ENCODE data around the gene ATG7.
A peak's percentile ranks its signal among the peaks of the same experiment; 100 is the strongest.
"Not testable (repeated sequence)": the region's sequence is repeated elsewhere in the genome, so short reads cannot be mapped to it uniquely, and the experiment has no call there.

The ATG7 gene

GRCh38 chr3:11431319-11431718, 159.1 kb downstream of the ATG7 start:
- Histone ChIP-seq H3K27me3 (ENCODE audit: low read depth) (no peaks in the 10 kb centered on the region), H3K9me3 (no peaks in the 10 kb centered on the region), H3K4me1 (peaks cover 16% of the 10 kb centered on the region), H3K4me3 (no peak overlapping the region), H3K36me3 (replicated peaks) (no peaks in the 10 kb centered on the region)
- in situ Hi-C loops (cut with MboI; ENCODE audit: low sequenced_read_pairs): no loop called here
- DNase-seq (ENCODE audit: low spot score in 2 of 2): peak; percentile 43 to 77

GRCh38 chr3:11434017-11434526, 161.9 kb downstream of the ATG7 start:
- Histone ChIP-seq H3K27me3 (ENCODE audit: low read depth) (no peaks in the 10 kb centered on the region), H3K9me3 (no peaks in the 10 kb centered on the region), H3K36me3 (replicated peaks) (no peaks in the 10 kb centered on the region), H3K4me3 (no peak overlapping the region), H3K4me1 (peaks cover 16% of the 10 kb centered on the region)
- DNase-seq (ENCODE audit: low spot score in 2 of 2): no peak
- in situ Hi-C loops (cut with MboI; ENCODE audit: low sequenced_read_pairs): no loop called here

GRCh38 chr3:11434563-11435096, 162.4 kb downstream of the ATG7 start:
- Histone ChIP-seq H3K4me3 (no peak overlapping the region), H3K36me3 (replicated peaks) (no peaks in the 10 kb centered on the region), H3K27me3 (ENCODE audit: low read depth) (no peaks in the 10 kb centered on the region), H3K4me1 (peaks cover 16% of the 10 kb centered on the region), H3K9me3 (no peaks in the 10 kb centered on the region)
- DNase-seq (ENCODE audit: low spot score in 2 of 2): no peak
- in situ Hi-C loops (cut with MboI; ENCODE audit: low sequenced_read_pairs): no loop called here

- no peak for DNase-seq (ENCODE audit: low spot score in 2 of 2)
- peaks cover 16% of the 10 kb centered on the region for H3K4me1 ChIP-seq
- H3K4me3 ChIP-seq: no peak overlapping the region
- H3K27me3 ChIP-seq (ENCODE audit: low read depth): no peaks in the 10 kb centered on the region
- H3K9me3 ChIP-seq: no peaks in the 10 kb centered on the region
- no peaks in the 10 kb centered on the region for H3K36me3 ChIP-seq (replicated peaks)
- in situ Hi-C loops (cut with MboI; ENCODE audit: low sequenced_read_pairs): no loop called here
These were observed 163.4 kb downstream of the ATG7 start for GRCh38 chr3:11435440-11436165.

GRCh38 chr3:11436775-11437174, 164.6 kb downstream of the ATG7 start:
- Histone ChIP-seq H3K27me3 (ENCODE audit: low read depth) (no peaks in the 10 kb centered on the region), H3K4me3 (no peak overlapping the region), H3K9me3 (no peaks in the 10 kb centered on the region), H3K4me1 (peaks cover 10% of the 10 kb centered on the region), H3K36me3 (replicated peaks) (no peaks in the 10 kb centered on the region)
- DNase-seq (ENCODE audit: low spot score in 2 of 2): no peak
- in situ Hi-C loops (cut with MboI; ENCODE audit: low sequenced_read_pairs): no loop called here

GRCh38 chr3:11437506-11437905, 165.3 kb downstream of the ATG7 start:
- H3K4me1 ChIP-seq: peaks cover 3% of the 10 kb centered on the region; the same call in 1 of the 2 replicates
- H3K36me3 ChIP-seq (replicated peaks): no peaks in the 10 kb centered on the region
- in situ Hi-C loops (cut with MboI; ENCODE audit: low sequenced_read_pairs): no loop called here
- DNase-seq (ENCODE audit: low spot score in 2 of 2): no peak
- H3K9me3 ChIP-seq: no peaks in the 10 kb centered on the region
- no peaks in the 10 kb centered on the region for H3K27me3 ChIP-seq (ENCODE audit: low read depth)
- no peak overlapping the region for H3K4me3 ChIP-seq

- in situ Hi-C loops (cut with MboI; ENCODE audit: low sequenced_read_pairs): no loop called here
- H3K4me3 ChIP-seq: no peak overlapping the region
- H3K9me3 ChIP-seq: no peaks in the 10 kb centered on the region
- H3K4me1 ChIP-seq: no peaks in the 10 kb centered on the region
- no peaks in the 10 kb centered on the region for H3K36me3 ChIP-seq (replicated peaks)
- H3K27me3 ChIP-seq (ENCODE audit: low read depth): no peaks in the 10 kb centered on the region
- no peak for DNase-seq (ENCODE audit: low spot score in 2 of 2)
These were observed 166.4 kb downstream of the ATG7 start for GRCh38 chr3:11438646-11439045.

GRCh38 chr3:11441346-11441745, 169.1 kb downstream of the ATG7 start:
- DNase-seq (ENCODE audit: low spot score in 2 of 2); H3K36me3 ChIP-seq (replicated peaks); H3K9me3 ChIP-seq; in situ Hi-C loops (cut with MboI; ENCODE audit: low sequenced_read_pairs); H3K4me3 ChIP-seq; H3K4me1 ChIP-seq; H3K27me3 ChIP-seq (ENCODE audit: low read depth): not testable (repeated sequence)

GRCh38 chr3:11444404-11444803, 172.2 kb downstream of the ATG7 start:
- in situ Hi-C loops (cut with MboI; ENCODE audit: low sequenced_read_pairs): no loop called here
- Histone ChIP-seq H3K36me3 (replicated peaks) (no peaks in the 10 kb centered on the region), H3K4me3 (no peak overlapping the region), H3K9me3 (no peaks in the 10 kb centered on the region), H3K4me1 (no peaks in the 10 kb centered on the region), H3K27me3 (ENCODE audit: low read depth) (no peaks in the 10 kb centered on the region)
- DNase-seq (ENCODE audit: low spot score in 2 of 2): no peak

- H3K27me3 ChIP-seq (ENCODE audit: low read depth); in situ Hi-C loops (cut with MboI; ENCODE audit: low sequenced_read_pairs): not testable (repeated sequence)
These were observed 173.0 kb downstream of the ATG7 start for GRCh38 chr3:11445193-11445592.

GRCh38 chr3:11445883-11446282, 173.7 kb downstream of the ATG7 start:
- in situ Hi-C loops (cut with MboI; ENCODE audit: low sequenced_read_pairs): no loop called here
- no peak for DNase-seq (ENCODE audit: low spot score in 2 of 2)
- Histone ChIP-seq H3K36me3 (replicated peaks) (no peaks in the 10 kb centered on the region), H3K4me1 (no peaks in the 10 kb centered on the region), H3K4me3 (no peak overlapping the region), H3K27me3 (ENCODE audit: low read depth) (no peaks in the 10 kb centered on the region), H3K9me3 (no peaks in the 10 kb centered on the region)

More at GRCh38 chr3:11445193-11445592, 173.0 kb downstream of the ATG7 start:
- not testable (repeated sequence) for H3K9me3 ChIP-seq; H3K4me1 ChIP-seq; H3K36me3 ChIP-seq (replicated peaks); H3K4me3 ChIP-seq; DNase-seq (ENCODE audit: low spot score in 2 of 2)

- in situ Hi-C loops (cut with MboI; ENCODE audit: low sequenced_read_pairs): no loop called here
- no peaks in the 10 kb centered on the region for H3K27me3 ChIP-seq (ENCODE audit: low read depth)
- DNase-seq (ENCODE audit: low spot score in 2 of 2): no peak
- H3K36me3 ChIP-seq (replicated peaks): no peaks in the 10 kb centered on the region
- no peaks in the 10 kb centered on the region for H3K9me3 ChIP-seq
- H3K4me3 ChIP-seq: no peak overlapping the region
- peaks cover under 1% of the 10 kb centered on the region for H3K4me1 ChIP-seq
These were observed 175.5 kb downstream of the ATG7 start for GRCh38 chr3:11447584-11448200.

- Histone ChIP-seq H3K27me3 (ENCODE audit: low read depth) (no peaks in the 10 kb centered on the region), H3K9me3 (no peaks in the 10 kb centered on the region), H3K4me3 (no peak overlapping the region), H3K36me3 (replicated peaks) (no peaks in the 10 kb centered on the region), H3K4me1 (peaks cover 8% of the 10 kb centered on the region)
- in situ Hi-C loops (cut with MboI; ENCODE audit: low sequenced_read_pairs): no loop called here
- DNase-seq (ENCODE audit: low spot score in 2 of 2): no peak
These were observed 177.8 kb downstream of the ATG7 start for GRCh38 chr3:11450015-11450414.

- in situ Hi-C loops (cut with MboI; ENCODE audit: low sequenced_read_pairs): no loop called here
- Histone ChIP-seq H3K4me1 (peaks cover 8% of the 10 kb centered on the region), H3K36me3 (replicated peaks) (no peaks in the 10 kb centered on the region), H3K4me3 (no peak overlapping the region), H3K27me3 (ENCODE audit: low read depth) (no peaks in the 10 kb centered on the region), H3K9me3 (no peaks in the 10 kb centered on the region)
- DNase-seq (ENCODE audit: low spot score in 2 of 2): no peak
These were observed 180.1 kb downstream of the ATG7 start for GRCh38 chr3:11452312-11452711.
